ENCODE data around the gene SYTL4. TPM values are rescaled to one million over a fixed set of nuclear protein-coding genes. Genes with fewer than 3 reads are reported as not detected.

Gene SYTL4
- total and polyA plus RNA-seq, 2 donors = 0.94 to 2.1 TPM

DNA sequence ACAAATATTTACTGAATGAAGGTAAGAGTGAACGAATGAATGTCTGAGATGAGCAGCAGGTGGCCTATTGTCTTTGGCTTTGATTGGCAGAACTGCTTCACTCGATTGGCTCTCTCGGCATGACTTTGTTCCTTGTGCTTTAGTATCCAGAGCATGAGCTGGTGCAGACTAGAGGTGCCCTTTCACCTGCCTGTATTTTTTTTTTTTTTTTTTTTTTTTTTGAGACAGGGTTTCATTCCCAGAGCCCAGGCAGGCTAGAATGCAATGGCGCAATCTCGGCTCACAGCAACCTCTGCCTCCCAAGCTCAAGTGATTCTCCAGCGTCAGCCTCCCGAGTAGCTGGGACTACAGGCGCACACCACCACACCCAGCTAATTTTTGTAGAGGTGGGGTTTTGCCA, 49.0 kb downstream of the SYTL4 start:
- no peak for DNase-seq (ENCODE audit: low read depth in 6 of 9, low spot score in 9 of 9)
- H3K36me3 ChIP-seq (ENCODE audit: control insufficient read depth in 2 of 2, insufficient read depth in 2 of 2, low read length in 1 of 2) = no peaks in the 10 kb centered on the region
- WGBS = 97% methylated on average over 8 of the region's 8 CpGs

DNA sequence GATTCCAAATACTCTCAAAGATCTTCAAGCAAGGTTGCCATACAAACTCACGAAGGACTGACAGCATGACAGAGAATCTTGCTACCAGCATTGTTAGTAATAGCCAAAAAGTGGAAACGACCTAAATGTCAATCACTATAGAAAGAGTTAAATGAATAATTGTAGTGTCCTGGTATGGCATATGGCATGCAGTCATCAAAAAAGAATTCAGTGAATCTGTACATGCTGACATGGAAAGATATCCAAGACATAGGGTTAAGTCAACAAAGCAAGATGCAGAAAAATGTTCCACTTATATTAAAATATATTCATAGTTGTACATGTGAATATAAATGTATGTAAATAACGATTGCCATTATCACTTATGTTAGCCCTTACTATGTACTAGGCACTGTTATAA, 50.3 kb downstream of the SYTL4 start:
- Histone ChIP-seq H3K4me3 (ENCODE audit: low read length in 2 of 2) (no peak overlapping the region), H3K36me3 (ENCODE audit: control insufficient read depth in 2 of 2, insufficient read depth in 2 of 2, low read length in 1 of 2) (no peaks in the 10 kb centered on the region)
- WGBS = 85% methylated on average over 3 of the region's 3 CpGs

More for the DNA sequence above, 49.0 kb downstream of the SYTL4 start:
- no peak overlapping the region for H3K4me3 ChIP-seq (ENCODE audit: low read length in 2 of 2)
- no peak overlapping the region for H3K27ac ChIP-seq (ENCODE audit: low read depth in 1 of 2, low read length in 1 of 2)
- no peaks in the 10 kb centered on the region for H3K4me1 ChIP-seq (ENCODE audit: control insufficient read depth in 2 of 2, insufficient read depth in 2 of 2, low read length in 2 of 2)
- peaks cover 0 to 2% of the 10 kb centered on the region in 2 donors for H3K27me3 ChIP-seq (ENCODE audit: control insufficient read depth in 2 of 2, insufficient read depth in 1 of 2, low read length in 1 of 2)
- no peaks in the 10 kb centered on the region for H3K9me3 ChIP-seq (ENCODE audit: control insufficient read depth in 2 of 2, insufficient read depth in 1 of 2, low read length in 1 of 2)

DNA sequence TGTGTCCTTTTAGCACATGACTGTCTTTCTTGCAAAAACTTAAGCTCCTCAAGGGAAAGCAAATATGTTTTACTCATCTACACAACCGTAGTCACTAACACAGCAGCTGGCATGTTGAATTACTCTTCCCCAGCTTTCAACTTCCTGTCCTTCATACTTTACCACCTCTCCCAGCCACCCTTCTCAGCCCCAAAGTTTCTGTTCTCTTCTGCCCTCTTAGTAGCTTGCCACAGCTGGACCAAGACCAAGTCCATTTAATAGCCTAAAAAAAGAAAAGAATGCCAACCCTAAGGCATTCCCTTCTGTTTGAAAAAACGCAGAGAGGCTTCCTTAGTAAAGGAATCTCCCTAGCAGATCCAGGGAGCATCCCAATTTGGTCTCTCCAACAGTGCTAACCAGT, 51.2 kb downstream of the SYTL4 start:
- H3K27ac ChIP-seq (ENCODE audit: low read depth in 1 of 2, low read length in 1 of 2) = no peak overlapping the region
- no peak overlapping the region for H3K4me3 ChIP-seq (ENCODE audit: low read length in 2 of 2)
- H3K27me3 ChIP-seq (ENCODE audit: control insufficient read depth in 2 of 2, insufficient read depth in 1 of 2, low read length in 1 of 2) = peaks cover 0 to 2% of the 10 kb centered on the region in 2 donors
- H3K4me1 ChIP-seq (ENCODE audit: control insufficient read depth in 2 of 2, insufficient read depth in 2 of 2, low read length in 2 of 2) = no peaks in the 10 kb centered on the region
- no peaks in the 10 kb centered on the region for H3K9me3 ChIP-seq (ENCODE audit: control insufficient read depth in 2 of 2, insufficient read depth in 1 of 2, low read length in 1 of 2)
- no peak for DNase-seq (ENCODE audit: low read depth in 6 of 9, low spot score in 9 of 9)
- H3K36me3 ChIP-seq (ENCODE audit: control insufficient read depth in 2 of 2, insufficient read depth in 2 of 2, low read length in 1 of 2) = no peaks in the 10 kb centered on the region
- WGBS = 87% methylated on average over 2 of the region's 2 CpGs

More for the DNA sequence above, 50.3 kb downstream of the SYTL4 start:
- H3K9me3 ChIP-seq (ENCODE audit: control insufficient read depth in 2 of 2, insufficient read depth in 1 of 2, low read length in 1 of 2) = no peaks in the 10 kb centered on the region
- H3K4me1 ChIP-seq (ENCODE audit: control insufficient read depth in 2 of 2, insufficient read depth in 2 of 2, low read length in 2 of 2) = no peaks in the 10 kb centered on the region
- no peak overlapping the region for H3K27ac ChIP-seq (ENCODE audit: low read depth in 1 of 2, low read length in 1 of 2)
- peaks cover 0 to 2% of the 10 kb centered on the region in 2 donors for H3K27me3 ChIP-seq (ENCODE audit: control insufficient read depth in 2 of 2, insufficient read depth in 1 of 2, low read length in 1 of 2)
- no peak for DNase-seq (ENCODE audit: low read depth in 6 of 9, low spot score in 9 of 9)

DNA sequence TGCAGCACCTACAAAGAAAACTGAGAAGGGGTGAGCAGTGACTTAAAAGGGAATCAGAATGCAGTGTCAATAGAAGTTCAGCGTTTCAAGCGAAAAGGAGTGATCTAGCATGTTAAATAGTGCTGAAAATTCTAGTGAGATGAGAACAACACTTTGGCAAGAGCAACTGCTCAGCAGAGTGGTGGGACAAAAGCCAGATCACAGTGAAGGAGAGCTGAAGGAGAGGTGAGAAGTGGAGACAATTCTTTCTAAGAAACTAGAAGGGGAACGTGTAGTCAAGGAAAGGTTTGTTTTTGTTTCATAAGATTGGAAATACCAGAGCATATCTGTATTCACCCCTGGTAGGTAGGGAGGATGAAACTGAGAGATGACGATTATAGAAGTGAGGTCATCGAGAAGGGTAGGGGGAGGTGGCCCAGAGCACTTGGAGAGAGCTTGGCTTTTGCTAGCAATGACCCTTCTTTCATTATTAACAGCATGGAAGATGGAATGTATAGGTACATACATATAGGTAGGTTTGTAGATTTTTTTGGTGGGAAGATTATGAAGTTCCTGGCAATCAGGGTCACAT, 54.2 kb downstream of the SYTL4 start:
- Histone ChIP-seq H3K27me3 (ENCODE audit: control insufficient read depth in 2 of 2, insufficient read depth in 1 of 2, low read length in 1 of 2) (peaks cover 0 to 2% of the 10 kb centered on the region in 2 donors), H3K9me3 (ENCODE audit: control insufficient read depth in 2 of 2, insufficient read depth in 1 of 2, low read length in 1 of 2) (no peaks in the 10 kb centered on the region), H3K4me3 (ENCODE audit: low read length in 2 of 2) (no peak overlapping the region), H3K36me3 (ENCODE audit: control insufficient read depth in 2 of 2, insufficient read depth in 2 of 2, low read length in 1 of 2) (no peaks in the 10 kb centered on the region), H3K4me1 (ENCODE audit: control insufficient read depth in 2 of 2, insufficient read depth in 2 of 2, low read length in 2 of 2) (no peaks in the 10 kb centered on the region), H3K27ac (ENCODE audit: low read depth in 1 of 2, low read length in 1 of 2) (no peak overlapping the region)
- no peak for DNase-seq (ENCODE audit: low read depth in 6 of 9, low spot score in 9 of 9)
- 94% methylated on average over 5 of the region's 5 CpGs for WGBS

DNA sequence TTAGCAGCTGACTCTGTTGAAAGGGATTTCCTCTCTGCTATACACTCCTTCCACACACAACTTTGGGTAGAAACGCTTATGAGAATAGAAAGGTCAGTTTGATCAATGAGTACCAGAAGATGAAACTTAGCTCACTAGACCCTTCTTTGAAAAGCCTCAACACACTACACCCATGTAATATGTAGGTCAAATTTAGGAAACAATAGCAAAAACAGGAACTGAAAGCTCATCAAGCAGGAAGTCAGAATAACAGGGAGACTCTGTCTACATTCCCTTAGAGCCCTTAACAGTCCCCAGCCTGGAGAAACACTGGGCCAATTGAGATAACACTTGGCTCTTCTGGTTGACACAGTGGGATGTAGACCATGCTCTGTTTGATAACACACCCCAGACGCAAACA, 57.2 kb downstream of the SYTL4 start:
- 83% methylated on average over 2 of the region's 2 CpGs for whole genome bisulfite sequencing
- Histone ChIP-seq H3K36me3 (ENCODE audit: control insufficient read depth in 2 of 2, insufficient read depth in 2 of 2, low read length in 1 of 2) (no peaks in the 10 kb centered on the region), H3K27me3 (ENCODE audit: control insufficient read depth in 2 of 2, insufficient read depth in 1 of 2, low read length in 1 of 2) (peaks cover 0 to 2% of the 10 kb centered on the region in 2 donors), H3K4me1 (ENCODE audit: control insufficient read depth in 2 of 2, insufficient read depth in 2 of 2, low read length in 2 of 2) (no peaks in the 10 kb centered on the region), H3K4me3 (ENCODE audit: low read length in 2 of 2) (no peak overlapping the region), H3K9me3 (ENCODE audit: control insufficient read depth in 2 of 2, insufficient read depth in 1 of 2, low read length in 1 of 2) (no peaks in the 10 kb centered on the region), H3K27ac (ENCODE audit: low read depth in 1 of 2, low read length in 1 of 2) (no peak overlapping the region)
- DNase-seq (ENCODE audit: low read depth in 6 of 9, low spot score in 9 of 9) = no peak

DNA sequence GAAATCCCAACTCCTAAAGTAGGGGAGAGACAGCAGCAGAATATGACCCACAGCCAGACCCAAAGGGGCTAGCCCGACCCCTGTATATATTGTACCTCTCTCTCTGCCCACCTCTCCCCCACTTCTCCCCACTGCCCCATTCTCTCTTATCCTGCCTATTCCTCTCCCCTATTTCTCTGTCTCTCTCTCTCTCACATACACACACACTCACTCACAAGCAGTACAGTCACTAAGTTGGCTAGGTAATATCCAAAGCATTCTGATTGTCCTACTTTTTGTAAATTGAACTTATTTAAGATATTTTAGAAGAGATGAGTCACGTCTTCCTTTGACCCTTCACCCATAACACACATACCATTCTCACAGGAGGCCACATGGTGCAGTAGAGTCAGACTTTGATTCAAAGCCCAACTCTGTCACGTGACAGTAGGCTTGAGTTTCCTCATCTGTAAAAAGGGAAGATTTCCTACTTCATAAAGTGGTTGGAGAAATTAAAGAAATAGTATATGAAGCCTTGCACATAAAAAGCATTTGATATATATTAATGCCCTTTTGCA, 58.4 kb downstream of the SYTL4 start:
- WGBS = 97% methylated on average over 3 of the region's 3 CpGs
- no peak overlapping the region for H3K4me3 ChIP-seq (ENCODE audit: low read length in 2 of 2)
- DNase-seq (ENCODE audit: low read depth in 6 of 9, low spot score in 9 of 9) = no peak
- no peak overlapping the region for H3K27ac ChIP-seq (ENCODE audit: low read depth in 1 of 2, low read length in 1 of 2)
- H3K27me3 ChIP-seq (ENCODE audit: control insufficient read depth in 2 of 2, insufficient read depth in 1 of 2, low read length in 1 of 2) = peaks cover 0 to 2% of the 10 kb centered on the region in 2 donors
- H3K4me1 ChIP-seq (ENCODE audit: control insufficient read depth in 2 of 2, insufficient read depth in 2 of 2, low read length in 2 of 2) = no peaks in the 10 kb centered on the region
- no peaks in the 10 kb centered on the region for H3K36me3 ChIP-seq (ENCODE audit: control insufficient read depth in 2 of 2, insufficient read depth in 2 of 2, low read length in 1 of 2)
- no peaks in the 10 kb centered on the region for H3K9me3 ChIP-seq (ENCODE audit: control insufficient read depth in 2 of 2, insufficient read depth in 1 of 2, low read length in 1 of 2)

DNA sequence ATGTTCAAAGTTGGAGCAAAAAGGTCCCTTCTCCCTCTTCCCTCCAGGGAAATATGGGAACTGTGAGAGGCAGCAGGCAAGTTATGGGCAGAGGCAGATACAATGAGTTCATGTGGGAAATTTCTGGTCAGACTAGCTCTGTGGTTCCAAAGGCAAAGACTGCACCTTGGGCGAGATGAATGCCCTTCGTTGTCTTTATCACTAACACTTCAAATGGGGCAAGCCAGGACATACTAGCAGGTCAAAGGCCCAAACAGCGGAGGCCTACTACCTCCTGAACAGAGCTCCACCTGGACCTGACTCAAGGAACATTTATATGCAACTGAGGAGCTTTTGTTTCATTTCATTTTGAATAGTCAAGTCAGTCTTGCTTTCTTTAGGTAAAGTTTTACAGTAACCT, 59.0 kb downstream of the SYTL4 start:
- Histone ChIP-seq H3K4me1 (ENCODE audit: control insufficient read depth in 2 of 2, insufficient read depth in 2 of 2, low read length in 2 of 2) (no peaks in the 10 kb centered on the region), H3K4me3 (ENCODE audit: low read length in 2 of 2) (no peak overlapping the region), H3K36me3 (ENCODE audit: control insufficient read depth in 2 of 2, insufficient read depth in 2 of 2, low read length in 1 of 2) (no peaks in the 10 kb centered on the region), H3K27ac (ENCODE audit: low read depth in 1 of 2, low read length in 1 of 2) (no peak overlapping the region), H3K9me3 (ENCODE audit: control insufficient read depth in 2 of 2, insufficient read depth in 1 of 2, low read length in 1 of 2) (no peaks in the 10 kb centered on the region), H3K27me3 (ENCODE audit: control insufficient read depth in 2 of 2, insufficient read depth in 1 of 2, low read length in 1 of 2) (no peaks in the 10 kb centered on the region)
- 97% methylated on average over 3 of the region's 3 CpGs for WGBS
- no peak for DNase-seq (ENCODE audit: low read depth in 6 of 9, low spot score in 9 of 9)

DNA sequence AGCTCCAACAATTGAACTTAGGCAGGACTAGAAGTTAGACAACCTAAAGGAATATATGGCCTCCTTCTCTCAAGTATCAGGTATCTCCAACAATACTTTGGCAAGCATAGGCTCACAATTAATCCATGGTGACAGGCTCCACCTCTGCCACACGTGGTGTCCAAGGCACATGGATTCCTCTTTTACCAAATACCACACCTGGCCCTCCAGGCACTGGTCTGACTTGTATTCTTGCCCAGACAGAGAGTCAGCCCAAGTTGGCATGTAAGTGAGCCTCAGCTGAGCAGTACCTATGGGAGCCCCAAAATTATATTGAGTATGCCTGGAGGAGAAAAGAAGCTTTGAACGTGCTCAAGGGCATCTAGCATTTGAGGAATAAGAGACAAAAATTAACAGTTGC, 68.3 kb downstream of the SYTL4 start:
- no peaks in the 10 kb centered on the region for H3K36me3 ChIP-seq (ENCODE audit: control insufficient read depth in 2 of 2, insufficient read depth in 2 of 2, low read length in 1 of 2)
- H3K9me3 ChIP-seq (ENCODE audit: control insufficient read depth in 2 of 2, insufficient read depth in 1 of 2, low read length in 1 of 2) = no peaks in the 10 kb centered on the region
- no peak overlapping the region for H3K4me3 ChIP-seq (ENCODE audit: low read length in 2 of 2)
- no peaks in the 10 kb centered on the region for H3K4me1 ChIP-seq (ENCODE audit: control insufficient read depth in 2 of 2, insufficient read depth in 2 of 2, low read length in 2 of 2)
- DNase-seq (ENCODE audit: low read depth in 6 of 9, low spot score in 9 of 9) = no peak
- no peaks in the 10 kb centered on the region for H3K27me3 ChIP-seq (ENCODE audit: control insufficient read depth in 2 of 2, insufficient read depth in 1 of 2, low read length in 1 of 2)
- H3K27ac ChIP-seq (ENCODE audit: low read depth in 1 of 2, low read length in 1 of 2) = no peak overlapping the region
- 85% methylated on average over 2 of the region's 2 CpGs for WGBS

DNA sequence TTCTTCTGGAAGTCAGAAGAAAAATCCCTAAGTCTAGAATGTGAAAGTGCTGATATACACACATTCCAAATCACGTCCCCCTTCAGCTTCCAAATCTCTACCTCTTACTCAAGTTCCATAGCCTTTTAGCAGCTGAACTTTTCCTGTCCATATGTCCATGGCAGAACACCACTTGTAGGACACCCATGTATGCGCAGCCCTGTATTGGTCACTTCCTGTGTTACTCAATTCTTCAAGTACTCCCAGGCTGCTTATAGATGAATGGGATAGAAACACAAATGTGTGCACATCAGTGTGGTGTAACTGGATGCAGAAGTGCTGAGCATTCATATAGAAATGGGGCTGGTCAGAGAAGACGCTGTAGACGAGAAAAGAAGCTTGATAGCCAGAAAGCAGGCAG, 69.1 kb downstream of the SYTL4 start:
- no peaks in the 10 kb centered on the region for H3K9me3 ChIP-seq (ENCODE audit: control insufficient read depth in 2 of 2, insufficient read depth in 1 of 2, low read length in 1 of 2)

More for the DNA sequence above, 69.1 kb downstream of the SYTL4 start:
- Histone ChIP-seq H3K4me1 (ENCODE audit: control insufficient read depth in 2 of 2, insufficient read depth in 2 of 2, low read length in 2 of 2) (no peaks in the 10 kb centered on the region), H3K27ac (ENCODE audit: low read depth in 1 of 2, low read length in 1 of 2) (no peak overlapping the region), H3K36me3 (ENCODE audit: control insufficient read depth in 2 of 2, insufficient read depth in 2 of 2, low read length in 1 of 2) (no peaks in the 10 kb centered on the region), H3K4me3 (ENCODE audit: low read length in 2 of 2) (no peak overlapping the region), H3K27me3 (ENCODE audit: control insufficient read depth in 2 of 2, insufficient read depth in 1 of 2, low read length in 1 of 2) (no peaks in the 10 kb centered on the region)
- WGBS = 94% methylated on average over 4 of the region's 4 CpGs
- no peak for DNase-seq (ENCODE audit: low read depth in 6 of 9, low spot score in 9 of 9)

Data from thymus (tissue), 11 donors.